Inflammatory macrophage treated with lipopolysaccharide for 4 hours (primary cell): ENCODE results near the gene LIN9.
"Not testable (repeated sequence)": the region's sequence is repeated elsewhere in the genome, so short reads cannot be mapped to it uniquely, and the experiment has no call there.

Source experiments
- DNase-seq: peaks from one replicate; pipeline ENCODE4 v3.0.0-alpha.2; 2020

The LIN9 gene

DNA sequence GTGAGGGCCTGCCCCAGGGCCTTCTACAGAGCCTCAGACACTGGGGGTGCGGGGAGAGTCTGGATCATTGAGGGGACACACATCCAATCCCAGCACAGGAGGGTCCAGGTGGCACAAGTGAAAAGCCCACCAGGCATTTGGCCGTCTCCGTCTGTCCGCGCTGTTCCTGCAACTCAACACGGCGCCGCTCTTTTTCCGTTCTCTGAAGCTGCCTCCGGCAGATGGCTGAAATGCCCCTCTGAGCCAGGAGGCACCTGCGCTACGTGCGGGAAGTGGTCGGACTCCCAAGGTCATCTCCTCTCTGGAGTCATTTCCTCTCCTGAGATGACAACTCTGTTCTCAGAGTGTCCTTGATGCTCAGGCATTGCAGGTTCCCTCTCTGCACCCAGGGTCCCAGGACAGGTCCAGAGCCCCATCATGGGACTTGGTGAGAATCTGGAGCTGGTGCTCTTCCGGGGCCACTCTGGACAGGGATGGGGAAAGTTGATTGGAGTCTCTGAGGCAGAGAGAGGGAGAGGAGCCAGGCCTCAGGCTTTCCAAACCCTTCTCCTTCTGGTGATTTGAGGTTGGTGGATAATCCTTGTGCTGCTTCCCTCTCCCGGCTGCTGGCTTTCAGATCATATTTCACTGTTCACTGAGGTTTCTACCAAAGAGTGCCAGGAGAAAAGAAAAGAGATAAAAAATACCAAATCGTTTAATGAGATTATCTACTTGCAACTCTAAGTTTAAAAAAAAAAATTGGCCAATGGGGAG lies 99.5 kb downstream of the LIN9 start:
- DNase-seq, result no peak

DNA sequence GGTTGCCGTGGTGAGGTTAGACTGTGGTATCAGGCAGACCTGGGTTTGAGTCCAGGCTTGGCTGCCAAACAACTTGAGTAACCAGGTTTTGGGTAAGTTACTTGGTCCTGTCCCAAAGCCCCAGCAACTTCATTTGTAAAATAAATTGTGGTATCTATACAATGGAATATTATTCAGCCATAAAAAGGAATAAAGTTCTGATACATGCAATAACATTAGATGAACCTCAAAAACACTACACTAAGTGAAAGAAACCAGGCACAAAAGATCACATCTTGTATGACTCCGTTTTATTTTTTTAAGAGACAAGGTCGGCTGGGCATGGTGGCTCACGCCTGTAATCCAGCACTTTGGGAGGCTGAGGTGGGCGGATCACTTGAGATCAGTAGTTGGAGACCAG lies 101.9 kb downstream of the LIN9 start:
- no peak for DNase-seq

DNA sequence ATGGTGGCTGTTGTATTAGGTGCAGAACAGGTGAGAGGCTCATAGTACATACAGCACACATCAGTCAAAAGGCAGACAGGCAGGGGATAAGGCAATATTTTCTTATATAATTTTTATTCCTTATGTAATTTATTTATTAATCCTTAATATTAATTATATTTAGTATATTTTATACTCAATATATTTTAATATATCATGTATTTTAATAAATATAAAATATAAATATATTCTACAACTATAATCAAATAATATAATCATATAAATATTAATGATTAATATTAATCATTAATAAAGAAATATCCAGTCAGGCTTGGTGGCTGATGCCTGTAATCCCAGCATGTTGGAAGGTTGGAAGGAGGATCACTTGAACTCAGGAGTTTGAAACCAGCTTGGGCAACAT lies 104.8 kb downstream of the LIN9 start:
- no peak for DNase-seq

DNA sequence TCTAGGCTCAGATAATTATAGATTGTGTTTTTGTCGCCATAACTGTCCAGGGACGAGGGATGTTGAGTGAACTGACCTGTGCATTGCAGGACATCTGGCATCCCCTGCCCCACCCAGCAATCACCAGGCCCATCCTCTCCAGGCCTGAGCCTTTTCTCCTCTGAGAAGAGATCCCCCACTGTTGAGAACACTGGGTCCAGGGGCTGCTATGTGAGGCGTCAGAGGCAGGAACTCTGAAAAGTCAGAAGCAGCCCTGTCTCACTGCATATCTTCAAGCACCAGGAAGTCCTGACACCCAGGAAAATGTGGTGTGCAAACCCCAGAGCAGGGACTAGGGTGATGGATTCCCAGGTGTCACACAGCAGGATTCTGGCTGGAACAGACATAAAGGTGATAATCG lies 105.3 kb downstream of the LIN9 start:
- no peak for DNase-seq

DNA sequence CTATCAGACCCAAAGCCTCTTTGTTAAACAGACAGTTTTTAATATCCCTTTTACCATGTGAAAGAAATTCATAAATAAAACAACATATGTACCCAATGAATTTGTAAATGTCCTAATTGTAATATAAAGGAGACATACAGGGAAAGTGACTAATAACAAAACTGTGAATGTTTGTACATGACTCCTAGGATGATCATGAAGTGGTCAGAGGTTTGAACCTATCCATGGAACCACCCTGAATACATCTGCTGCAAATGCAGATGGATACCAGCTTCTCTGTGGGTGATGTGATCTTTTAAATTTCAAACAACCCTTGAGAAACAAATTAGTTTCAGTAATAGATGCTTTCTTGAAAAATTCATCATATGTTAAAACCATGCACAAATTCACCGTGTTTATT lies 105.7 kb downstream of the LIN9 start:
- DNase-seq, result no peak

DNA sequence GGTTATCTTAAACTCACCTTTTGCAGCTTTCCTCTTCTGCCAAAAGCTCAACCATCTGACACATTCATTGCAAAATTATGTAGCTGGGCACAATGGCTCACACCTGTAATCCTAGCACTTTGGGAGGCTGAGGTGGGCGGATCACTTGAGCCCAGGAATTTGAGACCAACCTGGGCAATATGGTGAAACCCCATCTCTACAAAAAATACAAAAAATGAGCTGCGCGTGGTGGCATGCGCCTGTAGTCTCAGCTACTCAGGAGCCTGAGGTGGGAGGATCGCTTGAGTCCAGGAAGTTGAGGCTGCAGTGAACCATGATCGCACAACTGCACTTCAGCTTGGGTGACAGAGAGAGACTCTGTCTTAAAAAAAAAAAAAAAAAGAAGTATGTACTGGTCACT lies 106.3 kb downstream of the LIN9 start:
- not testable (repeated sequence) for DNase-seq

DNA sequence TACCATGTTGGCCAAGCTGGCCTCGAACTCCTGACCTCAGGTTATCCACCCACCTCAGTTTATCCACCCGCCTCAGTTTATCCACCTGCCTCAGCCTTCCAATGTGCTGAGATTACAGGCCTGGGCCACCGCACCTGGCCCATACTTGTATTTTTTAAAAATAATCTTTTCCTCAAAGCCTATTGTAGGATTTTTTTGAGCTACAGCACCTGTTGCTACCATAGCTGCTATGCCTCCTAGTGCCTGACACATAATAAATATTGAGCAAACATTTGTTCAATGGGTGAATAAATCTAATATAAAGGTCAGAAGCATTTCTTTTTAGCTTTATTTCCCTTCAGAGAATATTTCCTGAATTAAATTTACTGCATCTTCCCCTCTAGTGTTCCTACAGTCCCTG lies 106.7 kb downstream of the LIN9 start:
- DNase-seq, result no peak

DNA sequence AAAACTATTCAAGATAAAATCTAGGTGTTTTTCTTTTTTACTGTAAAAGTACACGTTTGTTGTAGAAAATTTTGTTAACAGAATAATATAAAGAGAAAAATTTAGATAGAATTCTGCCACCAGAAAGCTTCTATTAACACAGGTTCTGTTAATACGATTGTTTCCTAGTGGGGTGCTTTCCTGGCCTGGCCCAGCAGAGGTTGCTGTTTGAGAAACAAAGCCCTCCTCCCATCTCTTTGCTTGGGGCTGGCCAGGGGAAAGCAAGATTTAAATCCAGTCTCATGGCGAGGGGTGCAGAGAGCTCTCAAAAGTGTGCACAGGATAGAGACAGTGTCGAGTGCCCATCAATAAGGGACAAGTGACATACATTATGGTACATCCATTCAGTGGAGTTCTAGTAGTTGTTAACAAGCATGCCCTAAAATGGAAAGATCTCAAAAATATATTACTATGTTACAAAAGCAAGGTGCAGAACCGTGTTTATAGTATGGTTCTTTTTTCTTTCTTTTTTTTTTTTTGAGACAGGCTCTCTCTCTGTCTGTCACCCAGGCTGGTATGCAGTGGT lies 107.9 kb downstream of the LIN9 start:
- DNase-seq, result no peak

DNA sequence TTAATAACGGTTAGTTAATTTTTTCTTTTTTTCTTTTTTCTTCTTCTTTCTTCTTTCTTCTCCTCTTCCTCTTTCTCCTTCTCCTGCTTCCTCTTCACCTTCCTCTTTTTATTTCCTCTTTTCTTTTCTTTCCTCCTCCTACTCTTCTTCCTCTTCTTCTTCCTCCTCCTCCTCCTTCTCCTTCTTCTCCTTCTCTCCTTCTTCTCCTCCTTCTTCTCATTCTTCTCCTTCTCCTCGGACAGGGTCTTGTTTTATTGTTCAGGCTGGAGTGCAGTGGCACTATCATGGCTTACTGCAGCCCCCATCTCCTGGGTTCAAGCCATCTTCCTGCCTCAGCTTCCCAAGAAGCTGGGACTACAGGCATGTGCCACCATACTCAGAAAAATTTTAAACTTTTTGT lies 109.0 kb downstream of the LIN9 start:
- DNase-seq, result no peak

DNA sequence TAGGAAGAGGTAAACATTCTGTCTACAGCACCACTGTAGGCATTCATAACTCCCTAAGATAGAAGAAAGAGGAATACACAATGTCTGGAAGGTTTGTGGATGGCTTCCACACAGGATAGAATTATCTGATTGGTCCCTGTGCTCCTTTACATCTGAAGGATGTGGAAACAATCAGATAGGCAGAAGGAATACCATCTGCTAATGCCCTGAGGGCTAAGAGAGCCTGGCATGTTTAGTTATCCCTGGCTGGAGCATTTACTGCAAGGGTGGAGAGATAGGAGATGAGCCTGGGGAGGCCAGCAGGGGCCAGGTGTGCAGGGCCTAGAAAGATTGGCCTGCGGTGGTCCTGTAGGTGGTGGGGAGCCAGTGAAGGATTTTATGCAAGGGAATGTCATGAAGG lies 113.8 kb downstream of the LIN9 start:
- DNase-seq, result no peak

DNA sequence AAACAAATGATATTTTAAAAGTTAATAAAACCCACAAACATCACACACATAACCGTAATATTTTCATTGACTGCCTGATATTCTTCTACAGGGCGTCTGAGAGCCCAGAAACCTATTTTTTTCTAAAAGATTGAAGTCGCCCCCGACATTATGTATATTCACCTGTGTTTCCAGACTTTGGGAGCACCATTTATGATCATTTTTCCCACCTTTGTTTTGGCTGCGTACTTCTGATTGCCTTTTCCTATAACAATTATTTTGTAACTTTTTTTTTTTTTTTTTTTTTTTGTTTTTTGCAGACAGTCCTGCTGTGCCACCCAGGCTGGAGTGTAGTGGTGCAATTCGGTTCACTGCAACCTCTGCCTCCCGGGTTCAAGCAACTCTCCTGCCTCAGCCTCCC lies 121.6 kb downstream of the LIN9 start:
- DNase-seq, result no peak

DNA sequence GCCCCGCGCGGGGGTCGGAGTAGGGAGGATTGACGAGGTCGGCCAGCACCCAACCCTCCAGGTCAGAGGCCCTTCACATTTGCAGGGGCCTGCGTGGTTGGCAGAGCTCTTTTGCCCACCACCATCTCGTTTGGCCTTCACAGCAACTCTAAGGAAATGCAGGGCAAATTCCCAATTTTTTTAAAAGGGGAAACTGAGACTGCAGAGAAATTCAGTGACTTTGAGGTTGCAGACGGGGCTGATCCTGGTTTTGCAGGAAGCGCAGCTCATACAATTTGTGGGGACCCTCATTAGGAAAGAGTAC lies 122.0 kb downstream of the LIN9 start:
- no peak for DNase-seq

DNA sequence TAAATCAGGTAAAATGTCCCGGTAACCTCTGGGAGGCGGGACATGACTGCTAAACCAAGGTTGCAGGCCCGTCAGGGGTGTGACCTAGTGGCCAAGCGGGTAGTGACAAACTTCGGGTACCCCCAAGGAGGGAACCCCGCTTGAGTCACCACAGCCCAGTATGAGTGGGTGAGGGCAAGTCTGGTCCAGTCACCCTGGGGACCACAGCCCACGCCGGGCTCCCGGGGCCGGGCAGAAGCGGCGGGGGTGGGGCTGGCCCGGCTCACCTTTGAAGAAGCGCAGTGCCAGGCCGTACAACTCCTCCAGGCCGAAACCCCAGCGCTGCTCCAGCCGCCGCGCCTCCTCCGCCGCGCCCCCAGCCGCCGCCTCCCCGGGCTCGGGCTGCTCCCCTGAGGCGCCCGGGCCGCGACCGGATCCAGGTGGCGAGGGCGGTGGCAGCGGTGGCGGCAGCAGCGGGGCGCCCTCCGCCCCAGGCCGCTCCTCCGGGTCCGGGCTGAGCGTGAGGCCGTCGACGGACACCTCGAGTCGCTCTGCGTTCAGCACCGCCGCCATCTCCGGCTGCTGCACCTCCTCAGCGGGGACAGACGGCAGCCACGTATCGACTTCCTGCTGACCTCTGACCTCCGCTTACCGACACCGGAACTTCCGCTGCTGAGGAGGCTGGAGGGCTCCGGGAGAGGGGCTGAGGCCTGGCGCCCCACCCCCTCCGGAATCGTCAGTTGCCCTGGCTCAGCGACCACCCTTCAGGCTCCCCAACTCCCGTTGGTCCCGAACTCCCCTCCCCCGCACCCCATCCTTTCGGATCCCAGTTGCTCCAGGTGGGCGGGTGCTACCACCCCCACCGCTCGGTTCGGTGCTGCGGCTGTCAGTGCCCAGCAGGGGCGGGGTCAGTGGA lies 122.6 kb downstream of the LIN9 start, which contains the start of gene ACBD3:
ACBD3 (minus strand) TSS at position 618 of the 895 bp plus-strand sequence; CDS start at position 552, 66 bp downstream.
- DNase-seq, result peak; percentile 89

DNA sequence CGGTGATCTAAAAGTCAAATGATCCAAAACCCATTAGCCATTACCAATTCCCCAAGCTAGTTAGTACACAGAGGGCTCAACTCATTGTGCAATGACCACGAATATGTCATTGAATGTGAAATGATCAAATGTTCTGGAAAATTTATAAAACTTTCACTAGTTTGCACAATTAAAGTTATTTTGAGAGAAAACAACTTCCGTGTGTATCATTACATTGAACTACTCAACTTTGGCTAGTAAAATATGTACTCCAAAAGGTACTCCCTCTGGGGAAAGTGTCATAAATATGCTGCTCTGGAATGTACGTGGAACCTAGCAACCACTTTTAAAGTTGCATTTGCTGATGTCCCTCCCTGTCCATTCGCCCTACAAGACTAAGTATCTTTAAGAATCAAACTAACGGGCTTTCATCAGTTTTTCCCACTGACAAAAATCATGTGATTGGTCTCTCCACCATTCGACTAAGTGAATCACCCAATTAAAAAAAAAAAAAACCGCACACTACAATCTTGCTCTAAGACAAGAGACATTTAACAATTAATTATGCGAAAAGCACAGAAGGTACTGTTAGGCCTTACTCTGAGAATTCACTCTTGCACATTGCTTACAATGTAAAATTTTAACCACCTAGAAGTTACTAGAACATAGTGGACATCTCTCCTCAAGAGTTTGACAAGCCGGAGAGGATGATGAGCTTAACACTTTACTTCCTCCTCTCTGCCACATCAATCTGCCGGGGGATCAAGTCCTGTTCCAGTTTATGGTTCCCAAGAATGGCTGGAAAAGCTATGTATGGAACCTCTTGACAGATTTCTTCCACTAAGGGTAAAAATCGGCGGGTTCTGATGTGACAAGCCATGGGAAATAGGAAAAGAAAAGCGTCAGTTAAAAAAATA lies 123.6 kb downstream of the LIN9 start:
- peak; percentile 77 for DNase-seq

DNA sequence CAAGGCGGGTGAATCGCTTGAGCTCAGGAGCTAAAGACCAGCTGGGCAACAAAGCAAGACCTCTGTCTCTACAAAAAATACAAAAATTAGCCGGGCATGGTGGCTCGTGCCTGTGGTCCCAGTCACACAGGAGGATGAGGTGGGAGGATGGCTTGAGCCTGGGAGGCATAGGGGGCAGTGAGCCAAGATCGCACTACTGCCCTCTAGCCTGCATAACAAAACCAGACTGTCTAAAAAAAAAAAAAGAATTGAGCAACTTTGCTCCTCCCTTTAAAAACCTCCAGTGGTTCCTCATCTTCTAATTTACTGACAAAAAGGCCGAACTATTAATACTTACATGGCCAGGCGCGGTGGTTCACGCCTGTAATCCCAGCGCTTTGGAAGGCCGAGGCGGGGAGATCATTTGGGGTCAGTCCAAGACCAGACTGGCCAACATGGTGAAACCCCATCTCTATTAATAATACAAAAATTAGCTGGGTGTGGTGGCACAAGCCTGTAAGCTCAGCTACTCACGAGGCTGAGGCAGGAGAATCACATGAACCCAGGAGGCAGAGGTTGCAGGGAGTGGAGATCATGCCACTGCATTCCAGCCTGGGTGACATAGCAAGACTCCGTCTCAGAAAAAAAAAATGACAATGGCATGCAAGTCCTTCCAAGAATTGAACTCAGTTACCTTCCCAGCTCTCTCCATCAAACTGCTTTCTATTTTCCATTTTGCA lies 126.8 kb downstream of the LIN9 start:
- DNase-seq, result peak; percentile 84
